Neural cell (in vitro differentiated cells): ENCODE data around the gene PAK4. TPM values are rescaled to one million over a fixed set of nuclear protein-coding genes. Genes with fewer than 3 reads are reported as not detected.

Experiments
- H2AFZ ChIP-seq: fragments of 200-600, 300-800 bp; sonication (generic), shearing (Covaris generic); 2 replicates; pipeline ENCODE4 v1.6.0; 2014; ENCODE audit warnings: low read depth, mild to moderate bottlenecking, antibody characterized with exemption, low read length, moderate library complexity
- H3F3A ChIP-seq: fragments of 200-600 bp; shearing (Covaris generic); 2 replicates; pipeline ENCODE4 v1.6.1; 2016; ENCODE audit warnings: mild to moderate bottlenecking, moderate library complexity, mixed read lengths, antibody characterized with exemption, low read length; ENCODE audit not compliant: insufficient read depth, poor library complexity, severe bottlenecking
- H3K27ac ChIP-seq: fragments of 200-600, 300-800 bp; sonication (generic), shearing (Covaris generic); 2 replicates; pipeline ENCODE4 v1.5.1; 2014; ENCODE audit warnings: mild to moderate bottlenecking, low read length, moderate library complexity
- H3K27me3 ChIP-seq: fragments of 300-800, 200-600 bp; sonication (generic), shearing (Covaris generic); 2 replicates; pipeline ENCODE4 v1.6.0; 2014; ENCODE audit warnings: mild to moderate bottlenecking, low read depth, low read length, moderate library complexity; ENCODE audit not compliant: insufficient read depth
- H3K36me3 ChIP-seq: fragments of 300-800, 200-600 bp; sonication (generic), shearing (Covaris generic); 2 replicates; pipeline ENCODE4 v1.5.1; 2014; ENCODE audit warnings: mild to moderate bottlenecking, antibody characterized with exemption, low read length, moderate library complexity; ENCODE audit not compliant: insufficient read depth
- H3K4me2 ChIP-seq: fragments of 300-800, 200-600 bp; sonication (generic), shearing (Covaris generic); 2 replicates; pipeline ENCODE4 v1.6.0; 2014; ENCODE audit warnings: mild to moderate bottlenecking, low read length
- H3K4me3 ChIP-seq: fragments of 300-800, 200-600 bp; sonication (generic), shearing (Covaris generic); 2 replicates; pipeline ENCODE4 v1.5.1; 2014; ENCODE audit warnings: mild to moderate bottlenecking, low read length, moderate library complexity
- H3K79me2 ChIP-seq: fragments of 200-600 bp; shearing (Covaris generic); replicated peaks from 2 replicates; pipeline ENCODE4 v1.6.0; 2014; ENCODE audit warnings: mild to moderate bottlenecking, low read length, moderate library complexity; ENCODE audit not compliant: insufficient read depth
- H3K9ac ChIP-seq: fragments of 300-800, 200-600 bp; sonication (generic), shearing (Covaris generic); 2 replicates; pipeline ENCODE4 v1.6.1; 2016; ENCODE audit warnings: mild to moderate bottlenecking, low read length, mixed read lengths
- H3K9me2 ChIP-seq: fragments of 200-600 bp; shearing (Covaris generic); 2 replicates; pipeline ENCODE4 v1.6.1; 2016; ENCODE audit warnings: mild to moderate bottlenecking, low read length, mixed read lengths; ENCODE audit not compliant: insufficient read depth
- H3K9me3 ChIP-seq: fragments of 200-600, 300-800 bp; sonication (generic), shearing (Covaris generic); 2 replicates; pipeline ENCODE4 v1.6.1; 2016; ENCODE audit warnings: mild to moderate bottlenecking, mixed run types, low read length, moderate library complexity, mixed read lengths
- H4K20me1 ChIP-seq: fragments of 200-600 bp; shearing (Covaris generic); 2 replicates; pipeline ENCODE4 v1.6.1; 2016; ENCODE audit warnings: mild to moderate bottlenecking, mixed run types; ENCODE audit not compliant: insufficient read depth
- EP300 ChIP-seq: fragments of 450-650 bp; conservative IDR thresholded peaks from 2 replicates; pipeline ENCODE4 v1.6.1; 2014; ENCODE audit warnings: antibody characterized with exemption, mild to moderate bottlenecking, moderate library complexity; ENCODE audit not compliant: poor library complexity, severe bottlenecking
- EZH2 ChIP-seq: fragments of 200-600, 300-800 bp; shearing (Covaris generic), sonication (generic); IDR thresholded peaks from 2 replicates; pipeline ENCODE4 v1.6.1; 2014; ENCODE audit warnings: antibody characterized with exemption, low read length, borderline replicate concordance, mild to moderate bottlenecking; ENCODE audit not compliant: insufficient read depth, poor library complexity, severe bottlenecking
- MXI1 ChIP-seq: fragments of 450-650 bp; conservative IDR thresholded peaks from 2 replicates; pipeline ENCODE4 v1.6.1; 2014; ENCODE audit warnings: antibody characterized with exemption, mild to moderate bottlenecking; ENCODE audit not compliant: poor library complexity, severe bottlenecking
- POLR2AphosphoS5 ChIP-seq: IDR thresholded peaks from 2 replicates; pipeline ENCODE4 v1.6.1; 2012
- RAD21 ChIP-seq: fragments of 450-650 bp; conservative IDR thresholded peaks from 2 replicates; pipeline ENCODE4 v1.6.1; 2014; ENCODE audit warnings: antibody characterized with exemption, mild to moderate bottlenecking, moderate library complexity
- SMC3 ChIP-seq: fragments of 450-650 bp; conservative IDR thresholded peaks from 2 replicates; pipeline ENCODE4 v1.6.1; 2014; ENCODE audit warnings: antibody characterized with exemption, mild to moderate bottlenecking, moderate library complexity; ENCODE audit not compliant: poor library complexity
- TAF1 ChIP-seq: IDR thresholded peaks from 2 replicates; pipeline ENCODE4 v1.6.1; 2012; ENCODE audit warnings: low read depth
- polyA plus RNA-seq: library from polyadenylated mRNA; depleted of rRNA; stranded (reverse); fragments of >200 nt; gene quantifications from 2 replicates; pipeline ENCODE4 v1.2.3, GENCODE V29; 2014
- TF ChIP-seq, protein P1 (sequence below): fragments of 450-650 bp; IDR thresholded peaks from 2 replicates; pipeline ENCODE4 v1.5.1; 2014; ENCODE audit warnings: antibody characterized with exemption, mild to moderate bottlenecking, moderate library complexity; ENCODE audit not compliant: poor library complexity, severe bottlenecking
- TF ChIP-seq, protein P2 (sequence below): IDR thresholded peaks from 2 replicates; pipeline ENCODE4 v1.6.1; 2012; ENCODE audit warnings: borderline replicate concordance

The PAK4 gene
- polyA plus RNA-seq, 1 donor from 2014 or later = 5.4 TPM

DNA sequence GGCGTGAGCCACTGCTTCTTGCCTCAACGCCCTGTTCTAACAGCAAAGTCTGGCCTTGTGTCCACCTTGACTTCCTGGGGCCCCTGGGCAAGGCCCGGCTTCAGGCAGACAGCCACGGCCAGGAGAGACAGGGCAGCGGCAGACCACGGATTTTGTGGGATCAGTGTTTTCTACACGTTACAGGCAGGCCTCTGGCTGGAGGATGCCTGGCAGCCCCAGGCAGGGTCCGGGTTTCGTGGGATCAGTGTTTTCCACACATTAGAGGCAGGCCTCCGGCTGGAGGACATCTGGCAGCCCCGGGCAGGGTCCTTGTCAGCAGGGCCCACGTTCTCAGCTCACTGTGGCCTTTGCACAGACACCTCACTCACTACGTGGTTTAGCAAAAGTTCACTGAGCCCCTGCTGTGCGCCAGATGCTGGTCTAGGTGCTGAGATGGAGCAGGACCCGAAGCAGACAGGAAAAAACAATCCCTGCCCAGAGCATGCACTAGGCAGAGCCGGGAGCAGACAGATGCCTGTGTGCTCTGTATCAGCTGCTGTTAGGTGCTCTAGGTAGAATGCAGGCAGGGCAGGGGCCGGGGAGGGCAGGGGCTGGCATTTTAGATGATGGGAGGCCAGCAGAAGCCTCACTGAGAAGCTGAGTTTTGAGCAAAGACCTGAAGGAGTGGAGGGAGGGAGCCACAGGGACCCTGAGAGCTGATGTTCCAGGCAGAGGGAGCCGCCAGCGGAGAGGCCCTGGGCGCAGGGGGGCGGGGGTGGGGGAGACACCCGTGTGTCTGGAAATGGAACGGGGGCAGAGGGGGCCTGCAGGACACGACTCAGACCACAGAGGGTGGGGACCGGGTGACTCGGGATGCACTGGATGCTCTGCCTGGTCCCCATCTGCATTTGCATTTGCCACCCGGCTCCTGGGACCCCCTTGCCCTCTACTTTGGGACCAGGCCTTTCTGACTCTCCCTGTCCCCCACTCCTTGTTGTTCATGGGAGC lies 46.2 kb downstream of the PAK4 start:
- Histone ChIP-seq H3K79me2 (no peaks in the 10 kb centered on the region), H3K4me3 (no peak overlapping the region), H3F3A (no peaks in the 10 kb centered on the region), H3K36me3 (no peaks in the 10 kb centered on the region), H3K9me2 (no peaks in the 10 kb centered on the region), H3K4me2 (no peak overlapping the region), H3K9me3 (no peaks in the 10 kb centered on the region), H4K20me1 (no peaks in the 10 kb centered on the region), H3K27me3 (no peaks in the 10 kb centered on the region), H2AFZ (no peak overlapping the region), H3K27ac (no peak overlapping the region), H3K9ac (no peak overlapping the region)
- TF ChIP-seq RAD21 (no peak), TAF1 (no peak), MXI1 (no peak), POLR2AphosphoS5 (no peak), EP300 (no peak), SMC3 (no peak), EZH2 (no peak)
- TF ChIP-seq, protein P1, sequence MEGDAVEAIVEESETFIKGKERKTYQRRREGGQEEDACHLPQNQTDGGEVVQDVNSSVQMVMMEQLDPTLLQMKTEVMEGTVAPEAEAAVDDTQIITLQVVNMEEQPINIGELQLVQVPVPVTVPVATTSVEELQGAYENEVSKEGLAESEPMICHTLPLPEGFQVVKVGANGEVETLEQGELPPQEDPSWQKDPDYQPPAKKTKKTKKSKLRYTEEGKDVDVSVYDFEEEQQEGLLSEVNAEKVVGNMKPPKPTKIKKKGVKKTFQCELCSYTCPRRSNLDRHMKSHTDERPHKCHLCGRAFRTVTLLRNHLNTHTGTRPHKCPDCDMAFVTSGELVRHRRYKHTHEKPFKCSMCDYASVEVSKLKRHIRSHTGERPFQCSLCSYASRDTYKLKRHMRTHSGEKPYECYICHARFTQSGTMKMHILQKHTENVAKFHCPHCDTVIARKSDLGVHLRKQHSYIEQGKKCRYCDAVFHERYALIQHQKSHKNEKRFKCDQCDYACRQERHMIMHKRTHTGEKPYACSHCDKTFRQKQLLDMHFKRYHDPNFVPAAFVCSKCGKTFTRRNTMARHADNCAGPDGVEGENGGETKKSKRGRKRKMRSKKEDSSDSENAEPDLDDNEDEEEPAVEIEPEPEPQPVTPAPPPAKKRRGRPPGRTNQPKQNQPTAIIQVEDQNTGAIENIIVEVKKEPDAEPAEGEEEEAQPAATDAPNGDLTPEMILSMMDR = no peak
- TF ChIP-seq, protein P2, sequence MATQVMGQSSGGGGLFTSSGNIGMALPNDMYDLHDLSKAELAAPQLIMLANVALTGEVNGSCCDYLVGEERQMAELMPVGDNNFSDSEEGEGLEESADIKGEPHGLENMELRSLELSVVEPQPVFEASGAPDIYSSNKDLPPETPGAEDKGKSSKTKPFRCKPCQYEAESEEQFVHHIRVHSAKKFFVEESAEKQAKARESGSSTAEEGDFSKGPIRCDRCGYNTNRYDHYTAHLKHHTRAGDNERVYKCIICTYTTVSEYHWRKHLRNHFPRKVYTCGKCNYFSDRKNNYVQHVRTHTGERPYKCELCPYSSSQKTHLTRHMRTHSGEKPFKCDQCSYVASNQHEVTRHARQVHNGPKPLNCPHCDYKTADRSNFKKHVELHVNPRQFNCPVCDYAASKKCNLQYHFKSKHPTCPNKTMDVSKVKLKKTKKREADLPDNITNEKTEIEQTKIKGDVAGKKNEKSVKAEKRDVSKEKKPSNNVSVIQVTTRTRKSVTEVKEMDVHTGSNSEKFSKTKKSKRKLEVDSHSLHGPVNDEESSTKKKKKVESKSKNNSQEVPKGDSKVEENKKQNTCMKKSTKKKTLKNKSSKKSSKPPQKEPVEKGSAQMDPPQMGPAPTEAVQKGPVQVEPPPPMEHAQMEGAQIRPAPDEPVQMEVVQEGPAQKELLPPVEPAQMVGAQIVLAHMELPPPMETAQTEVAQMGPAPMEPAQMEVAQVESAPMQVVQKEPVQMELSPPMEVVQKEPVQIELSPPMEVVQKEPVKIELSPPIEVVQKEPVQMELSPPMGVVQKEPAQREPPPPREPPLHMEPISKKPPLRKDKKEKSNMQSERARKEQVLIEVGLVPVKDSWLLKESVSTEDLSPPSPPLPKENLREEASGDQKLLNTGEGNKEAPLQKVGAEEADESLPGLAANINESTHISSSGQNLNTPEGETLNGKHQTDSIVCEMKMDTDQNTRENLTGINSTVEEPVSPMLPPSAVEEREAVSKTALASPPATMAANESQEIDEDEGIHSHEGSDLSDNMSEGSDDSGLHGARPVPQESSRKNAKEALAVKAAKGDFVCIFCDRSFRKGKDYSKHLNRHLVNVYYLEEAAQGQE = no peak

DNA sequence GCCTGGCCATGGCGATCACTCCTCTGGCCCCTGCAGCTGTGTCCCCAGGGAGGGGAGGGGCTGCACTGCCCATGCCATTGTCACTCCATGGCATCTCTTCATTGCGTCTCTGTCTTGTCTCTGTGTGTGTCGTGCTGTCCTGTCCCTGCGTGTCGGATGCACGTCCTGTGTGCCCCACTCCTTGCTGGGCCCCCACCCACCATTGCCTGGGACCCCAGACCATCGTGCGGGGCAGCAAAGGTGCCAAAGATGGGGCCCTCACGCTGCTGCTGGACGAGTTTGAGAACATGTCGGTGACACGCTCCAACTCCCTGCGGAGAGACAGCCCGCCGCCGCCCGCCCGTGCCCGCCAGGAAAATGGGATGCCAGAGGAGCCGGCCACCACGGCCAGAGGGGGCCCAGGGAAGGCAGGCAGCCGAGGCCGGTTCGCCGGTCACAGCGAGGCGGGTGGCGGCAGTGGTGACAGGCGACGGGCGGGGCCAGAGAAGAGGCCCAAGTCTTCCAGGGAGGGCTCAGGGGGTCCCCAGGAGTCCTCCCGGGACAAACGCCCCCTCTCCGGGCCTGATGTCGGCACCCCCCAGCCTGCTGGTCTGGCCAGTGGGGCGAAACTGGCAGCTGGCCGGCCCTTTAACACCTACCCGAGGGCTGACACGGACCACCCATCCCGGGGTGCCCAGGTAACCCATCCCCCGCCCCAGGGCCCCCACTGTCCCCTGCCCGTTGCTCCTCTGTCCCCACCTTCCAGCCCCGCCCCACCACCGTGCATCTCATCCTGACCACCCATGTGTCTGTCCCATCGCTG lies 47.3 kb downstream of the PAK4 start:
- no peaks in the 10 kb centered on the region for H3K79me2 ChIP-seq
- H2AFZ ChIP-seq = no peak overlapping the region
- no peak for TF ChIP-seq TAF1
- TF ChIP-seq EZH2 = no peak
- TF ChIP-seq, protein P2 = no peak
- no peak for TF ChIP-seq MXI1
- TF ChIP-seq, protein P1 = no peak
- no peak for TF ChIP-seq RAD21
- no peak for TF ChIP-seq EP300
- TF ChIP-seq POLR2AphosphoS5 = no peak
- no peak for TF ChIP-seq SMC3
- no peaks in the 10 kb centered on the region for H3K9me2 ChIP-seq
- H3K4me2 ChIP-seq = no peak overlapping the region
- no peak overlapping the region for H3K4me3 ChIP-seq
- no peak overlapping the region for H3K9ac ChIP-seq
- no peak overlapping the region for H3K27ac ChIP-seq
- H3F3A ChIP-seq = no peaks in the 10 kb centered on the region
- no peaks in the 10 kb centered on the region for H3K9me3 ChIP-seq
- no peaks in the 10 kb centered on the region for H4K20me1 ChIP-seq
- no peaks in the 10 kb centered on the region for H3K36me3 ChIP-seq
- H3K27me3 ChIP-seq = no peaks in the 10 kb centered on the region
